HG02973 (cell line): ENCODE results near the gene CCDC8.
"Not testable (repeated sequence)": the region's sequence is repeated elsewhere in the genome, so short reads cannot be mapped to it uniquely, and the experiment has no call there.

Source experiments
- ATAC-seq: cut with Tn5 transposase; IDR thresholded peaks from one replicate; pipeline ENCODE4 v1.9.1; 2021; ENCODE audit warnings: moderate library complexity; ENCODE audit not compliant: unreplicated experiment

Gene CCDC8

DNA sequence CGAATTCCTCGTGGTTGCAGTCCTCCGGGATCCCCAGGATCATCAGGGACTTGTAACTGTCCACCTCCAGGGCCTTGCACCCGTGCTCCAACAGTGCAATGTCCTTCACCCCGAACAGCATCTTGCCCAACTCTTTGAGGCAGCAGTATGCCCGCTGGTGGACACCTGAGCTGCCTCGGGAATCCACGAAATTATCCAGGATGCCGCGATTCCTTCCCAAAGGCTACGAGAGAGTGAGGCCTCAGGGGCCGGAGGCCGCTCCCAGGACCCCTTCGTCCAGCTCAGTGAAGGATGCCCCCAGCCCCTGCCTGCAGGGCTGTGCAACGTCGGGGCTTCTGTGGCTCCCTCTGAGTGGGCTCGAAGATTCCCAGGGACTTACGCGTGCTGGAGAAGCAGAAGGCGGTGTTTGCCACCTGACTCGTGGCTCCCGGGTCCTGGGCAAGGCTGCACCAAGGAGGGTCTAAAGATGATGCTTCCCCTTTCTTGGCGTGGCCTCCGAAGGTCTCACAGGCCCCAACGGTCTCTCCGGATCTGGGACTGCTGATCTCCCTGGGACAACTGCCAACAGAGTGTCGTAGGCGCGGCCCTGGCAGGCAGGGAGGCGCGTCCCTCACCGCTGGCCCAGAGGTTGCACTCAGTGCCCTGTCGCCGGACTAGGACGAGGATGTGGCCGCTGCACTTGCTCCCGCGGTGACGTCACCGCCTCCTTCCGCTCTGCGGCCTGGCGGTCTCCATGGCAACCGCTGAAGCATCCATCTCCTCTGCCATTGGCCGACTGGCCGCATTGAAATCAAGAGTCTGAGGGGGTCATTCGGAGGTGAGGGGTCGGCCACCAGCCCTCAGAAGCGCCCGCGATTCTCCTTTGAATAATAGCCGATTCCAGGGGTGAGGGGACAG is 15.1 kb upstream of the CCDC8 start, which contains the start of gene PNMA8C:
PNMA8C (minus strand) TSS at position 698 of the 897 bp plus-strand sequence; CDS start at position 121, 577 bp downstream.
- no peak for ATAC-seq

GRCh38 chr19:46427518-46428045 is 14.2 kb upstream of the CCDC8 start:
- ATAC-seq, result no peak

DNA sequence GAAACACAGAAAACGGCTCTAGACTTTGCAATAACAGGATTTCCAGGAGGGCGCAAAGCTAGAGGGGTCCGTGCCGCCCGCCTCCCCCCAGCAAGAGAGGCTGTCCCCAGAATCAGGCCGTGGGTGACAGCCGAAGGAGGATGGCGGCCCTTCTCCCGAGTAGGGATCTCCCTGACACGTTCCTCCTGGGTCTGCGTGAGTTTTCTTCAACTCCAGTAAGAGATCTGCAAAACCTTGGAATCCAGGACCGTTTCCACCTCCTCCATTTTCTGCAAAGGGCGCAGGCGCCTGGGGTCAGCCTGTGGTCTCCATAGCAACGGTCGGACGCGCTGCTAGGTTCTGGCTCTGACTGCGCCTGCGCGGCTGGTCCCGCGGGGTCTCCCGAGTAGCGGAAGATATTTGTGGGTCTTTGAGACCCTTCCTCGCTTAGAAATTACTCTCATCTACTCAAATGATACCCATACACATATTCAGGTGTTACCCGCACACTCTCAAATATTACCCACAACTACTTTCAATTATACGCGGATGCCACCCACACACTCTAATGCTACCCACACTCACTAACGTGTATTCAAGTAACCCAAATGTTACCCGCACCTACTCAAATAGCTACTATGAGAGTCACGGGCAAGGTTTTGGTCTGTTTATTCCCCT is 13.3 kb upstream of the CCDC8 start:
- no peak for ATAC-seq

GRCh38 chr19:46426035-46426505 is 12.7 kb upstream of the CCDC8 start:
- ATAC-seq, result no peak

DNA sequence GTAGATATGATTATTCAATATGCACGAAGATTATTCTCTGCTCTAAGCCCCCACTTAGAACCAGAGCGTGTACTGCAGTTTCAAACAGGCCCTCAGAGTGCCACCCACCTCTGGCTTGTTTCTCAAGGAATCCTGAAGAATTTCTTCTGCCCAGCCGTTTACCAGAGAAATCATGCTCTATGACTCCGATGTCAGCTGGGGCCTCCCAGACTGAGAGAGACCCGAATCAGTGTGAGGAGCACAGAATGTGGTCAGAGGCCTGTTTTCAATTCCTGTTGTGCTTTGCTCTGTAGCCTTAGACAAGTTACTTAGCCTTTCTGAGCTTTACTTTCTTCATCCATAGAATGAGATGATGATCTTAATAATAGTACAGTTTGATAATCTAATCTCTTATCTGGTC is 9.8 kb upstream of the CCDC8 start:
- no peak for ATAC-seq

GRCh38 chr19:46422344-46422743 is 9.0 kb upstream of the CCDC8 start:
- ATAC-seq, result no peak

DNA sequence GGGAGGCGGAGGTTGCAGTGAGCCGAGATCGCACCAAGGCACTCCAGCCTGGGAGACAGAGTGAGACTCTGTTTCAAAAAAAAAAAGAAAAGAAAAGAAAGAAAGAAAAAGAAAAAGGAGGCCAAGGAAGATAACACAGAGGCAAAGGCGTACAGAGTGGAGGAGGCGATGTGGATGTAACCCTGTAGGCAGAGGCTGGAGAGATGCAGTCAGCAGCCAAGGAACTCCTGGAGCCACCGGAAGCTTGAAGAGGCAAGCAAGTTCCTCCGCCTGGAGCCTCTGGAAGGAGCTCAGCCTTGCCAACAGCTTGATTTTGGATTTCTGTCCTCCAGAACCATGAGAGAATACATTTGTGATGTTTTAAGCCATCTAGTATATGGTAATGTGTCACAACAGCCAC is 6.7 kb upstream of the CCDC8 start:
- ATAC-seq, result no peak

- not testable (repeated sequence) for ATAC-seq
Measured at GRCh38 chr19:46415804-46416709, 2.7 kb upstream of the CCDC8 start.

DNA sequence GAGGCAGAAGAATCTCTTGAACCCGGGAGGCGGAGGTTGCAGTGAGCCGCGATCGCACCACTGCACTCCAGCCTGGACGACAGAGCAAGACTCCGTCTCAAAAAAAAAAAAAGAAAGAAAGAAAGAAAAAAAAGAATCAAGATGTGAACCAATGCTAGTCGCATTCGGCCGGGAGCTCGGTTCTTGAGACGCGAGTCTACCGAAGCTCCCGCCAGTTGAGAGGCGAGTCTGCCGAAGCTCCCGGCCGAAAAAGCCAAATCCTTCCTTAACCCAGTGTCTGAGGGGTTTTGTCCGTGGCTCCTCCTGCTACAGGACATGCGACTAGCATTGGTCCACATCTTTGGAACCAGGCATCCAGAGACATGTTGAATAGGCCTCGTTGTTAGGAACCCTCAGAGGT is 1.5 kb upstream of the CCDC8 start:
- ATAC-seq, result not testable (repeated sequence)

DNA sequence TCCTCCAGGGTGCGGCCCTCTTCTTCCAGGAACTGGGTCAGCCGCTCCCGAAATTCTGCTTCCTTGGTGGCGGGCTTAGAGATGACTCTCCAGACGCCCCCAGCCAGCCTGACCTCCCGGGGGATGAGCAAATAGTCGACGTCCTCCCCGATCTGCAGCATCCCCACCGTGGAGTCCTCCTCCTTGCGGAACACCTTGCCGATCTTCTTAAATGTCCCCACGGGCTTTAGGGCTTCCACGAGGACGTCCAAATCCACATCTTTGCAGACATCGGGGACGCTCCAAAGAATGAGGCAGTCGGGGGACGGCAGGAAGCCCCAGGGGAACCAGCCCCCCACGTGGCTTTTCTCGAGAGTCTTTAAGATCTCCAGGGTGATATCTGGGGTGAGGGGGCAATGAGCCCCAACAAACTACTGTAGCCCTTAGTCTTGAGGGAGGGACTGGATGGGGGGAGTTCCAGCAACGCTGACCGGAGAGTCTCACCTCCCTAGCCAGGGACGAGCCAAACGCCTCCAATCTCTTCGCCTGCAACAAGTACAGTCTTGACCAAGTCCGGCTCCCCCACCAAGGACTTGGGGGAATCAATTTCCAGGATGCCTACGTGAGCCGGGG is 608 bp downstream of the CCDC8 start:
- ATAC-seq, result no peak

DNA sequence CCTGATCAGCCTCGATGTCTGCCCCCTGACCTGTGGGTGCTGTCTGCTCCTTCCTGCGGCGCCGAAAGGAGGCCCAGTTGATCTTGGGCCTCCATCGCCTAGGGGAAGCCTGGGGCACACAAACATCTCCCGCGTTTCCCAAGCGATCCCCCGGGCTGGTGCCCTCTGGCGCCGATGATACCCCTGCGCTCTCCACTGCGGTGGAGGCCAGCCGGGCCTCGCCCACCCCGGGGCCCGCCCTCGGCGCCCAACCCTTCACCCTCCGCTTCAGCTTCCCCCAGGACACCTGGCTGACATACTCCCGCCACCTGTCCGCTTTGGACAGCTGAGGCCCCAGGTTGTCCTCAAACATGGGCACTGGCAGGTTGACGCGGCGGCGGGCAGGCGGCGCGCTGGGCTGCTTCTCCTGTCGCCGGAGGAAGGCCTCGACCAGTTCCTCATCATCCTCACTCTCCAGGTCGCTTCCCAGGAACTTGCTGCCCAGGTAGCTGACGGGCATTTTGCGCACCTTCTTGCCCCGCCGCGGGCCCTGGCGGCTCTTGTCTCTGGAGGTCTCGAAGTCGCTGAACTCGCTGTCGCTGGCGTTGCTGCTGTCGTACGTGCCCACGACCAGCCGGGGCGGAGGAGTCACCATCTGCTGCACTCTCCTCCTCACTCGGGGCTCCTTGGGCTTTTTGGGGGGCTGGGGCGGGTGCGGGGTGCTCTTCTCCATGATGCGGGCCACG is 1.3 kb downstream of the CCDC8 start:
- ATAC-seq, result no peak

- ATAC-seq, result no peak
Measured at GRCh38 chr19:46411088-46411924, 2.1 kb downstream of the CCDC8 start.

DNA sequence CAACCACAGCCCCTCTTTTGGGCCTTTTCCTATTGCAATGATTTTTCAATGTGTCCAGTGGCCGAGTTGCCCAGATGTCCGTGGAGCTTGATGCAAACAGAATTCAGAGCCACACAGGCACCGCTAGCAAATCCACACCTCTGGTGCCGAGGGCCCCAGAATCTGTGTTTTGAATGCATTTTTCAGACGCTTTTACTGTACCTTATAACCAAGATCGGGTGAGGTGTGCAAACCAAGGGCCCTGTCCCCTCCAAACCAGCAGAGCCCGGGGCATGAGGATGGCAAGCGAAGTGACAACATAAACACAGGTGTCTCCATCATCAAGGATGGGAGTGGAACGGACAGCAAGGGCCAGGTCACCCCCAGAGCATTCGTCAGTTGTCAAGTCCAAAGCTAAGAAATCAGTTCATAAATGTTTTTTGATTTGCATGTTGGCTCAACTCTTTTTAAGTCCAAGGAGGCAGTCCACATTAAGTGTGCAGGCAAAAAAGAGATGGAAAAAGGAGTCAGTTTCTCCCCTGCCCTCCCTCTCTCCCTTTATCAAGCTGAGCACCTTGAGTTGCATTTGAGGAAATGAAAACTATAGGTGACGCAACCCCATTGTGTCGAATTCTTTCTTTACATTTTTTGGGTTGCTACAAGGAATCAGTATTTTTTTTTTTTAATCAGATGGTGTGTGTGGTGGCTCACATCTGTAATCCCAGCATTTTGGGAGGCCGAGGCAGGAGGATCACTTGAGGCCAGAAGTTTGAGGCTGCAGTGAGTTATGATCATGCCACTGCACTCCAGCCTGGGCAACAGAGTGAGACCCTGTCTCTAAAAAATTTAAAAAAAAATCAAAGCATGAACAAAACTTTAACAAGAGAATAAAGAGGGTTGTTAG is 2.9 kb downstream of the CCDC8 start:
- ATAC-seq, result no peak

GRCh38 chr19:46409191-46409590 is 4.2 kb downstream of the CCDC8 start:
- ATAC-seq, result no peak

DNA sequence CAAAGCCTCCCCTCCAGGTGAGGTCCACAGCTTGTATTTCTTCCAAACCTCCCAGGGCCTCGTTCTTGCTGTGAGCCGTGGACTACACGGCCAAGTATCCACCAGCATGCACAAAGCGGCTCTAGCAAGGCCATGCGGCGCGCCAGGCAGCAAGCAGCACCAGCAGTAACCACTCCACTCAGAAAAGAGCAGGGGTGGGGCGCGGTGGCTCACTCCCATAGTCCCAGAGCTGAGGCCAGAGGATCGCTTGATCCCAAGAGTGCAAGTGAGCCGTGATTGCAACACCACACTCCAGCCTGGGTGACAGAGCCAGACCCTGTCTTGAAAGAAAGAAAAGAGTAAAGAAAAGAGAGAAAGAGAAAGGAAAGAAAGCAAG is 4.7 kb downstream of the CCDC8 start:
- no peak for ATAC-seq

DNA sequence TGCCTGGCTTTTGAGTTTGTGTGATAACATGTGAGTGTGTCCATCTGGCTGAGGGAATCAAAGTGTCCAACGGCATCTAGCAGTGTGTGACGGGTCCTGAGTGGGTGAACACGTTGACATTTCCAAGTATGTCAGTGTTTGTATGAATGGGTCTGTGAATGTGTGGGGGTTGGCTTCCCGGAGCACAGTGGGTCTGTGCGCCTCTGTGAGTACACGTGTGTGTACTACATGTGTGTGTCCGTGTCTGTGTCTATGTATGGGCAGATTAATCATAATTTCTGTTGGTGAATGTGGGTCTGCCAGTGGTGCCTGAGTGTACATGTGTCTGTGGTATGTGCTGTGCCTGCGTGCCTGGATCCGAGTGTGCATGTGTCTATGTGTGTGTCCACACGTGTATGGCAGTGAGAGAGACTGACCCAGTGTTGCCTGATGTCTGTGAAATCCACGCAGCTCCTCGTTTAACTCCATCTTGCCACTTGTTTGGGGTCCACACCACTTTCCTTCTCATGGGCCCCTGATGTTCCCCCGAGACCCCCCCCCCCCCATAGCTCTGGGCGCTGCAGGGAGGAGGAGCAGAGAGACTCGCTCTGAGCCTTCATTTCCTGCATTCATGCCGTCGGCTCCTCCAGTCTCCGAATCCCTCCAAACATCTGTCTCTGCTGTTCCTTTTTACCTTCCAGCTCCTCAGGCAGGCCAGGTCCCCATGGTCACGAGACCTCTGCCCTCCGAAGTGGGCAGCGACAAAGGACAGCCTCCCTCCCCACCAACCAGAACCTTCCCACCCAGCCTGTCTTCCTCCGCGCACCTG is 5.3 kb downstream of the CCDC8 start:
- ATAC-seq, result no peak

- no peak for ATAC-seq
Measured at GRCh38 chr19:46406976-46407375, 6.4 kb downstream of the CCDC8 start.
